HT-29 (cell line): ENCODE results near the gene PDHA2. TPM values are rescaled to one million over a fixed set of nuclear protein-coding genes. Genes with fewer than 3 reads are reported as not detected.

ENCODE experiments used
- small RNA-seq: library from RNA; depleted of rRNA; stranded (forward); fragments of <200 nt; gene quantifications from one replicate; pipeline ENCODE3, GENCODE V24; 2014
- total RNA-seq: library from RNA; depleted of rRNA; stranded (reverse); fragments of >200 nt; shearing (Covaris generic); gene quantifications from 2 replicates; pipeline ENCODE4 v1.2.3, GENCODE V29; 2014

PDHA2 gene
- total RNA-seq, 1 experiment from 2014 or later = not detected

Small RNA genes lying within 50 kb of the gene (small RNA-seq; reads per million reads assigned to genes)
- gene RNU6-1059P = not detected
